Measurements from ENCODE around the gene TNIK.
A peak's percentile ranks its signal among the peaks of the same experiment; 100 is the strongest.

Gene TNIK

DNA sequence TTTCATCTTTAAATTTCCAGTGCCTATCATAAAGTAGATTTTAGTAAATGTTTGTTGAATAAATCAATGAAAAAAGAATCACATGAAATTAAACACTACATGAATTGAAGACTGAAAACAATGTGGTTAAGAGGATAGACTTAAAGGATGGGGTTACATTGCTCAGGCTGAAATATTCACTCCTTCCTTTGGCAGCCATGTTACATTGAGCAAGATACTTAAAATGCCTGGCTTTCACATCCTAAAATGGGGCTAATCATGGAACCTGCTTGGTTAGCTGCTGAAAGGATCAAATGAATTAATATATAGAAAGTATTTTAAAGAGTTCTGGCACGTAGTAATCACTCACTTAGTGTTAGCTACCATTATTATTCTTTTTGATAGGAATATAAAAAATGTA lies 236.8 kb downstream of the TNIK start:
- no peak for DNase-seq (ENCODE audit: low spot score)

DNA sequence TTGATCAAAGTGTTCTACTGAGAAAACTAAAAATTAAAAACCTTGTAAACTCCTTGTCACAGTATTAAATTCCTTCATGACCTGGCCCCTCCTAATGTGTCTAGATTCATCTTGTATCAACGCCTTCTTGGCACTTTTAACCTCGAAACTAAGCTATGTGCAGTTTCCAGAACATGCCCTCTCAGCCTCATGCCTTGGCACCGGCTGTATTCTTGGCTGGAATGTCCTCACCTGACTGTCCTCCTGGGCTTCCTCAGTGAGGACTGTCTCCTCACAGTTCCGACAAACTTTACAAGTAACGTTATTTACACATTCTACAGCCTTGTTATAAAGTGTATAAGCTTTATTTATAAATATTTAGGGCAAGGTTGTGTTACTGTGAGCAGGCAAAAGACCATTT lies 237.2 kb downstream of the TNIK start:
- no peak for DNase-seq (ENCODE audit: low spot score)

DNA sequence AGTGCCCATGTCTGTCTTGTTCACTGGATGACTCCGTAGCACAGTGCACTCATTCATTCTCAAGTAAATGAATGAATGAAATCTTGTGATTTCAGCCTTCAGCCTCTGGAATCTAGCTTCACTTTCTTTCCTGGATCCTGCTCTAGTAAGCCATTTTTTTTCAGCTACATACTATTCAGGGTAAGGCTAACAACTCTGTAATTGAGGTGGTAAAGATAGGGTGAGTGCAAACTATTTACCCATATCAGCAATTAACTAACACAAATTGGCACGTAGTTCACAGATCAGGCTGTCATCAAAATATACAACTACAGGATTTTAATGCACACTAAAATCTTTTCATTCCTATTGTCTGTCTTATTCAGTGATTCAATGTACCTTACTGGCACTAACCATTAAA lies 238.6 kb downstream of the TNIK start:
- no peak for DNase-seq (ENCODE audit: low spot score)

DNA sequence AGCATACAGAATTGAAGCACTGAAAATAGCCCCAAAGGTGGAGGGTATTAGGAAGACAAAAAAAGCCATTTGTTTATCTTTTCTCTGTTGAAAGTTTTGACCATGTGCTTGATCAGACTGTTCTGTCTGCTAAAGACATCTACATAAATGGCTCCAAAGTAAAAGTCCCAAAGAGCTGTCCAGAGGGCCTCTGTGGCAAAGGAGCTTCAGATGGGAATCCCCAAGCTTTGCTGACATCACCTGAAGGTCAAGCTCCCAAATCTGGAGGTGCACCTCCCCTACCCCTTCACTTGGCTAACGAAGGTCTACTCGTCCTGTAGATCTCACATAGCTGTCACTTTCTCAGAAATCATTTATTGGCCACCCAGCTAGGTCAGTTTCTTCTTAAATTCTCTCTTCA lies 239.1 kb downstream of the TNIK start:
- DNase-seq (ENCODE audit: low spot score): no peak

DNA sequence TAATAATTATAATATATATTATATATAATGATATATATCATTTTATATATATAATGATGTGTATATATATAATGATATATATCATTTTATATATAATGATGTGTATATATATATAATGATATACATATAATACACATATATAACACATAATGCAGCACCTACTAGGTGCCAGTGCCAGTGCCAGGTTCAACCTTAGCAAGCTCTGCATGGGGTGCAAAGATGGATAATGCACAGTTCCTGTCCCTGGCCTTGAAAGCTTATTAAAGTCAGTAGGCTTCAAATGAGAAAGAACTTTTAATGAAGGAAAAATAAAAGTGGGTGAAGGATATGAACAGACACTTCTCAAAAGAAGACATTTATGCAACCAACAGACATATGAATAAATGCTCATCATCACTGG lies 240.9 kb downstream of the TNIK start:
- DNase-seq (ENCODE audit: low spot score): no peak

DNA sequence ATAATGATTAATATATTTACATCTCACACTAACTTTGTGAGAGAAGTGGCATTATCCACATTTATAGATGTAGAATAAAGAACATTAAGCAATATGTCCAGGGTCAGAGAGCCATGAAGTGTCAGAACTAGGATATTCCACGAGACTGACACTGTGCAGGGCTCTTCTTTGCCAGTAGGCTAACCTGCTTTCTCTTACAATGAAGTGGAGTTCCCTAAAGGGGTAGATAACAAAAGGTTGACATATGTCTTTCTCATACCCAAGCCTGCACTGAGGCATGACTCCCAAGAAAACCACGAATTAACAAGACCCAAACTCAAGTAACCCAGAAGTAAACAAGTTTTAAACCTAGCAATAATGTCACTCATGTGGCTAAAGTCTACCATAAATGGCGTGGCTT lies 242.1 kb downstream of the TNIK start:
- no peak for DNase-seq (ENCODE audit: low spot score)

DNA sequence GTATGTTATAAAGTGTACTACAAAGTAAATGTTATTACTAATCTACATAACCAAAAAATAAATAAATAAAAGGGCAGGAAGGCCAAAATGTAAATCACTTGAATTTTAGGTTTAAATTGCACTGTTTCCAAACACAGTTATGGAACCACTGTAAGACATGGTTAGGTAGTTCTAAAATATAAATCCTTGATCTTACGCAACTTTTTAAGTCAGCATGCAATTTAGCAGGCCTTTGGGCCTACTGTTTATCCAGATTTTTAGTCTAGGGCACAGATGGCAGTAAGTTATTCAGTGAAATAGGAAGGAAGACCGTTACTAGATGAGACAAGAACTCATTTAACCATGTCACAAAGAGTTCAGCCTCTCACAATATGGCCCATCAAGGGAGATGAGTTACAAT lies 246.3 kb downstream of the TNIK start:
- no peak for DNase-seq (ENCODE audit: low spot score)

DNA sequence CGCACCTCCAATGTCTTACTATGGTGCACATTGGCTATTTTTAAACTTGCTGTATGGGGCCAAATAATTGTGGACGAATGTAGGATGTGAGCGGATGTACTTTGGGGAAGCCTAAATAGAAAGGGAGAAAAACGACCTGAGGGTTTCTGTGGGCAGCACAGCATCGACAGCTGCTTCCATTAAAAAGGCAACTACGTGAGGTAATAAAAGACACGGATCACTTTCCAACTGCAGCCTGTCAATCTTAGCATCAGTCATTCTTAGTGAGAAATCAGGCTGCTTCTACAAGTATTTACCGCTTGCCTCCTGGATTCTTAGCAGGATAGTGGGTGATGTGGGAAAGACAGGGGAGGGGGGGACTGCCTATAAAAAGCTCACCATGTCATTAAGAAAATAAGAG lies 247.0 kb downstream of the TNIK start:
- DNase-seq (ENCODE audit: low spot score): no peak

DNA sequence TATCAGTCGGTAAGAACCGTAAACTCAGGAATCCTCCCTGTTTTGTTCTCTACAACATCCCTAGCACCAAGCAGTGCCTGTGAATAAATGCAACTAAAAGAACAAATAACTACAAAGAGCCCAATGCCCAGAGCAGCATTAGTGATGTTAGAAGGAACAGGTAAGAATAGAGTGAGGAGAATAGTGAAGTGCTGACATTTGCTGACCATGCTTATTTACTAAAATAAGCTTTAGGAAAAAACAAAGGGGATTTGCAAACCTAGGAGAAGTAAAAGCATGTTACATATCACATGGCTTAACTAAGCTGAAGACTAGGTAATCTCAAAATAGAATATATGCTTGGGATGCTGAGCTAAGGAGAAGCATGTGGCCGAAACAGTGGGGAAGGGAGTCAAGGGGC lies 247.6 kb downstream of the TNIK start:
- DNase-seq (ENCODE audit: low spot score): no peak

DNA sequence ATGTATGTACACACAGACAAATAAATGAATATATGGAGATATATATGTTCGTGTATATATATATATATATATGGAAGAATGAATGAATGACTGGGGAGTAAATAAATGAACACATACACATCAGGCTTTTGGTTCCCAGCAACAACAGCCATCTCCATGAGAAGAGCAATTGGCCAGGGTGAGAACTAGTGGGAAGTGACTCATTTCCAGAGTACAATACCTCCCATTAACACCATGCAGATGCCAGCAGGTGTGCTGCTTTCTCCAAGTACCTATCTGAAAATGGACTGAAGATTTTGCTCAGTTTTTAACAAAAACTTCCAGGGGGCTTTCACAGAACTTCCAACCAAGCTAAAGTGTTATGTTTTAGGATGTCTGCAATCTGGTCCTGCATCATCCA lies 253.9 kb downstream of the TNIK start:
- no peak for DNase-seq (ENCODE audit: low spot score)

DNA sequence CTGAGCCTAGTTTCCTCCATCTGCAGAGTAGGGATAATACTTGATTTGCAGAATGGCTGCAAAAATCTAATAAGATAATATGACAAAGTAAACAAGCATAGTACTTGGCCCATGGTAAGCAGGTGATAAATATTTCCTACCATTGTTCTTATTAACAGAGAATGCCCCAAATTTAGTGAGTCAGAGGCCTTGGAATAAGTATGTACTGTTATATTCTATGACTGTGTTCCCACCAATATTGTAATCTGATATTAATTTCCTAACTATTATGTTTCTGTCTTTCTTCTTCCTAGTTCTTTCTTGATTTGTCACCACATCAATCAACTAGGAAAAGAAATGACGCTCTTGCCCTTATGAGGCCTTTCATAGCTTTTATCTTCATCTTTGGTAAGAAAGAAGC lies 255.3 kb downstream of the TNIK start:
- DNase-seq (ENCODE audit: low spot score): no peak

DNA sequence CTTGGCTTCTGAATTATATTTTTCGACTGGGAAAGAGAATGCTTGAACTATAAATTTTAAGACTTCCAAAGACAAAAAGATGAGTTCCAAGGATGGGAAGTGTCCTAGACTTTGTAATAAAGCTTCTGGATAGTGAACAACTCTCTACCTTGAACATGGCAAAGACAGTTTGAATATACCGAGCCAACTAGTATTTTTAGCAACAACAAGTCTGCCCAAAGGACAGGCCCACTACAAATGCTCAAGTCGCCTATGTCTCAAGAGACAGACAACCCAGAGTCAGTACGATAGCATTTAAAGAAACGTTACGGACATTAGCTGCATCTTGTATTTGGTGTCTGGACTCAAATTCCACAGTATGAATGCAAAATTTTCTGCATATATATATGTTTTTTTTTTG lies 258.4 kb downstream of the TNIK start:
- DNase-seq (ENCODE audit: low spot score): no peak

DNA sequence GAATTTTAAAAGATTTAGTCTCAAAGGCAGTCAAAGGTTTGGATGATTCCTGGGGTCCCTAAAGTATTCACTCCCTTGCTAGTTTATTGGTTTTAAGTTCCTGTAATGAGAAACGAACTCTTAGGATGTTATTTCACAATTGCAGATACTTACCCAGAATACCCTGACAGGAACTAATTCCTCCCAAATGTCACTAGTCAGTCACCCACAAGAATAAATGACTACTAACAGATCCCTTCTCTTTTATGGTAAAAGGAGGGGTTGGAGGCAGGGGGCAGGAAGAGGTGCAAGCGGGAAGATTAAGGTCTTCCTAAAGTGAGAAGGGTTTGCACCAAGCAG lies 259.5 kb downstream of the TNIK start:
- no peak for DNase-seq (ENCODE audit: low spot score)

DNA sequence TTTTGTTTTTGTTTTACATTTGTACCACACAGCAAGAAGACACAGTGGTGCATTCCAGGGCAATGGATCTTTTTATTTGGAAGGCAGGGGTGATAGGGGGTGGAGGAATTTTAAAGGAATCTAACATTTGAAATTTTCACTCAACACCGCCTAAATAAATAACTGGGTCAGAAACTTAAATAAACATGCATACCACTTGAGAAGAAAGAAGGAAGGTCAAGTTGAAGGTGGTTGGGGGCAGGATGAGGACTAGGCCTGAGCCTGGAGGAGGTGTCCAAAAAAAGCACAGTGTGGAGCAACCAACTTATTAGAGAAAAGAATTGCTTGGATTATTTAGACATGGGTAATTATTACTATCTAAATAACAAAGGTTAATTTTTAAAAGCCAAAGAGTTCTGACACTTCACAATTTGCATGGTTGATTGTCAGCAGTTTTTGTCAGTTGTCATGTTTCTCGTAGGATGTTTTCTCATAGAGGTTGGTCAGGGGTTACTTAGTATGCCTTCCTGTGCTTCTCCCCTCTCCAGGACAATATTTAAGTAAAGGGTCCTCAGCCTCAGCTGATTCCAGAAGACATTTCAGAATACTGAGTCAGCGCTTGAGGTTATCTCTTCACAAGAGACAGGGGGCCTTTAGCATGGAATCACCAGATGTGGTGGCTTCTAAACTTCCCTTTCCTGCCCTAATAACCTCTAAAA lies 260.0 kb downstream of the TNIK start:
- DNase-seq (ENCODE audit: low spot score): no peak

DNA sequence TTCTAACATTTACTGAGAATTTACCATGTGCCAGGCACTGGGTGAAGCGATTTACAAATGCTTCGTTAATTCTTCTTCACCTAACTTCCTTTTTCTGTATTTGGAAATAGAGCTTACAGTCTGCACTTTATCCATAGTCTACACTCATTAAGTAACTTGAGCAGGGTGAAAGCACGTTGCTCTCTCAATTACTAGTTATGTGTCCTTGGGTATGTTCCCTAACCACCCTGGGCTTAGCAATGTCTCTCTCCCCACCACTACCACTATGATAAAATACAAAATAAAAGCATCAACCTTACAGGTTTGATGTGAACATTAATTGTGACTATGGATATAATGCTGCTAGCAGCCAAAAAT lies 260.8 kb downstream of the TNIK start:
- DNase-seq (ENCODE audit: low spot score): no peak

DNA sequence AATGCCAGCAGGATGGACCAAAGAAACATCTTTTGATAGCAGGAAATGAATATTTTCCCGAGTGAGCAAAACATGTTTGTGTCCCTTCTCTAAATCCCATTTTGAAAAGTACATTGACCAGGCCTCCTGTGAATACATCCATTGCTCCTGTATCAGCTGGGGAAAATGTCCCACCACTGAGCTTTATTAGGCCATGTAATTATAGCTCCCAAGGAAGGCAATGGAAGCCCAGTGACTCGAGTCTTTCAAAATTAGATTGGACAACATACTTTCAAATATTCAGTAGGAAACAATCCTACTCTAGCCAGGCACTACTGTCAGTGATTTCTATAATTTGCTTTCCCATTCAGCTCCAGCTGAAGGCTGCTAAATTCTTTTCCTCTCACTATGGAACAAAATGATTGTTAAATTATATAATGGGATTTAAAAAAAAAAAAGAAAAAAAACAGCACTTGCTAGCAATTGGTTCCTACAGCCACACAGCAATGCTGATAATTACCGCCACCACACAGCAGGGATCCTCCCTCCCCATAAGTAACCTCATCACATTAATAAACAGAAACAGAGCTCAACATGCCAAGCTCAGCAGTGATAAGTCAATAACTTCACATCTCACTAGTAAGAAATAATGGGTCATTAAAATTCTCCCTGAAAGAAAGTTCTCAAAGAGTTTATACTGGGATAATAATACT lies 261.3 kb downstream of the TNIK start:
- no peak for DNase-seq (ENCODE audit: low spot score)

DNA sequence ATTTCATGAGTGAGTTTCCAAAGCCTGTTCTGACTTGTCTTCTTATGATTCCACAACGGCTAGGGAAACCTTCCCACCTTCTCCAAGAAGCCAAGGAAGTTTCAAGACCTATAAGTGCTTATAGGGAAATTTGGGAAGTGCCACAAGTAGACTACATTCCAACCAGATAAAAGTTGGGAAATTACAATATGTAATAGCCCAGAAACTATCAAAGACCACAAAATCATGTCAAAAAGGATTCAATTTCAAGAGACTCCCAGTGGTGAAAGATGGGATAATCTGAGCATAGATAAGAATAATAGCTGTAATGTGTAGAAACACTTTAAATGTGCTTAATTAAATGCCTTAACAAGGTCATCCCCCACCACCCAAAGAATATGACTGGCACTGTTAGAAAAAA lies 264.5 kb downstream of the TNIK start:
- no peak for DNase-seq (ENCODE audit: low spot score)

DNA sequence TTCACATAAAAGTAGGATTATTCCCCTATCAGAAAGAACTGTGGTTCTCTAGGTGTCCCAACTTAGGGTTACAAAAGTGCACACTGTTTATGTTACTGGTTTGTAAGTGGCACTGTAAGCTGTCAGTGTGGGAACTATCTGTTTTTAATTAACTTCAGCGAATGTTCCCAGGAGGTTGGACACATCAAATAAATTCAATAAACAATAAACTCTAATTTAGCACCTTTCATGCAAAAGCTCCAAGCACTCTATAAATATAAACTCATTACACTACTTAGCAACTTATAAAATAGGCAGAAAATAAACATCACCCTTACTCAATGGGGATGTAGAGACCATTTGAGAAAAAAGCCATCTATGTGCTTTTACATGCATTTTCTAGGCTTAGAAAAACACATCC lies 265.2 kb downstream of the TNIK start:
- no peak for DNase-seq (ENCODE audit: low spot score)

DNA sequence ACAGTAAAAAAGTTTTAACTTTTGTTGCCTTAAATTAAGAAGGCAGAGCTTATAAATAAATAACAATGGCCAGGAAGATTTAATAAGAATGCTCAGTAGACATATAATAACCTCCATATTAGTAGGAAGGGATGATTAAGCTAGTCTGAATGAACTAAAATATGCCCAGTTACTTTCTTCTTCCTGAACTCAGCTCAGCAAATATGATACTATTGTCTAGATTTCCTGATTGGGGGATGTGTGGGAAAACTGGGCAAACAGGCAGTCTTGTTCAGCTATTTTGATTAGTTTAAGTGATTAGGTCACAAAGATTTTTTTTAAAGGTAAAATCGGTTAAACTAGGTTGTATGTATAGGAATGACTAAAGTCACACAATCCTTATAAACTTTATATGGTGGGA lies 266.5 kb downstream of the TNIK start:
- no peak for DNase-seq (ENCODE audit: low spot score)

DNA sequence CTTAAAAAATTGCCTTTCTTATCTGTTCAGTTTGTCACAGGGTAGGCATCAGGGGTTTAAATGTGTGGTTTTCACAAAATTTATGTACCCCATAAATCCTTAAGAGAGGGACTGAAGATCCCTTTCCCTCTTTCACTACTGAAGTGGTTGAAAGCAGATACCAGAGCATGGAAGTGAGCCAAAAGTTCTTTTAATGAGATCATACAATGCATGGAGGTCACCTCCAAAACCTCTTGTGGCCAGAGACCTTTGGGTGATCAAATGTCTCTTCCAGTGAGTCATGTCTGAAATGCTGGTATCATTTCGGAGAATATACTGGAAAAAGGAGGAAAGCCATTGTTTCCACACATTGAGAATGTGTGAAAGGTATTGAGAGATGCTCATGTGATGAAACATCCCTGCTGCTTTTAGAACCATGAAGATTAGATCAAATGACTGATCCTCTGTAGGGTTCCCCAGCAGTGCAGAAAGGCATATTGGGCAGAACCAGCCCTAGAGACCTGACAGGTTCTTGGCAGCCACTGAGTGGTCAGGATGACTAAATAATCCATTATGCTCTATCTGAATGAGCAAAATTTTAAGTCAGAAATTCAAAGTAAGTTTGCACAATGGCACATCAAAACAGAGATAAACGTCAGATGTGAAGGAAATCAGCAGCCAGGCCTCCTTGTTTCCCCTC lies 267.9 kb downstream of the TNIK start:
- peak; percentile 30 for DNase-seq (ENCODE audit: low spot score)

DNA sequence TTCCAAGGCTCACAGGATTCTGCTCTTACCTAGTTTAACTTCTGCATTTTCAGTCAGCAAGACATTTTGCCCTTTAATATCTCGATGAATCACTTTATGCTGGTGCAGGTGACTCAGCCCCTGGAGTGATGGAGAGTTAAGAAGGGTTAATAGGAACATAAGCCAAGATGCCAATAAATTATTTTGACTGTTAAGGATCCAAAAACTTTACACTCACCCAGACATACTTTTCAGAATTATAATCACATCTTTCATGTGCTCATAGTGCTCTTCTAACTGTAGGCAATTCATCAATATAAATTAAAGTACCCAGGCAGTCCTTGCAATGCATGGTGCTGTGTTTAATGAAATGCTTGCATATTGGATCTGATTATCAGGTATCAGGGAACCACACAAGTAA lies 269.5 kb downstream of the TNIK start:
- DNase-seq (ENCODE audit: low spot score): no peak

DNA sequence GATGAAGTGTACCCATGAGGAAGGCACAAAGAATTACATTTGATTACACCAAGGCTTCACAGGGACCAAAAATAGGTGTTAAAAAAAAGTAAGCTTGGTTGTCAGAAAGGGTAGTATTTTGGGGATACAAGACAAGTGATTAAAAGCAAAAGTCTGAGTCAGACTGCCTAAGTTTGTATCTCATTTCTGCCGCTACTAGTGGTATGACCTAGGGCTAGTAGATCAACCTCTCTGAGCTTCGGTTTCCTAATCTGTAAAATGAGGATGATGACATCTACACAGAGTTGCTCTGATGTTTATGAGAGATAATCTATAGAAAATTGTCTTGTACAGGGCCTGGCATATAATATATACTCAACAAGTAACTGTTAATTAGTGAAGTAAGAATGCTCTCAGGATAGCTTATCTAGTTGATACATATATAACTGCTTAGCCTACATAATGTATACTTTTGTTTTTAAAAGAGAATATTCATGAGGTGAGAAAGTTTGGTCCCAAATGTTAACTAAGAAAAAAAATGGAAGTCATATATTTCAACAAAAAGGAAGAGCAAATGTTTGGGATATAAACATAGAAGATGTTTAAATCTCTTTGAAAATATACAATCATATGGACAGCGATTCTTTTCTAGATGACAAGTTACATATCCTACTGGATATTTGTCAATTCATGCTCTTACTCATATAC lies 270.7 kb downstream of the TNIK start:
- peak; percentile 84 for DNase-seq (ENCODE audit: low spot score)

DNA sequence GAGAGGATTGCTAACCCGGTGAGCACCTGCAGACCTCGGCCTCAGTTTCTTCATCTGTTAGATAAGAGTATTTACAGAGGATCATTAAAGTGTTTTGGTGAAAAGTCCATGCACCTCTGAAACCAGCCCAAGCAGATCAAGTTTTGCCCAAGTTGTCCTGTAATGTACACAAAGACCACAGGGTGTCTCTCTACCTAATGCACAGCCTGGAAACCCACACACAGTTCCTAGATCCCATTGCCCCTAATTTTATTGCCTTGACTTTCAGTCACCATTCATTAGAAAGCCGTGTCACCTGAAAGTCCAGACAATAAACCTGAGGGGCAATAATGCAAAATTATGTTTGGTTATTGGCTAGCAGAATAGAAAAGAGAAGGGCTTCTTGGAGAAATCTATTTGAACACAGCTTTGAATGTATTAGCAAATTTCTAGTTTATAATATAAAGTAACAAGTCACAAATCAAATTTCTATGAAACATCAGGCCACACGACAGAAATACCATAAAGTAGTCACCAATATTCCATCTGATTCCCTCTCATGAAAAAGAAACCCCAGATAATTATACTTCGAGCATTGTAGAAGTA lies 272.4 kb downstream of the TNIK start:
- peak; percentile 42 for DNase-seq (ENCODE audit: low spot score)
